ENCODE measurements around the gene NR2F6.

The NR2F6 gene

GRCh38 chr19:17264641-17264979 lies 18.9 kb upstream of the NR2F6 start, which contains the start of gene USHBP1:
TSS of gene USHBP1 (minus strand) at chr19:17264745. CDS start at chr19:17264299, 446 bp downstream.
- Histone ChIP-seq H3K36me3 (ENCODE audit: control insufficient read depth, insufficient read depth, low read length) (0 out of 2 replicates have a peak, but pooled peaks cover 3% of the 10 kb centered on the region), H3K27me3 (ENCODE audit: control insufficient read depth, insufficient read depth, low read length) (no peaks in the 10 kb centered on the region), H3K4me1 (ENCODE audit: control insufficient read depth, insufficient read depth, low read length) (0 out of 2 replicates have a peak, but pooled peaks cover 2% of the 10 kb centered on the region), H3K4me3 (ENCODE audit: low read length) (no peak within 1 kb of the TSS), H3K27ac (ENCODE audit: low read length) (no peak within 1 kb of the TSS), H3K9me3 (ENCODE audit: control insufficient read depth, insufficient read depth, low read length) (peaks cover under 1% of the 10 kb centered on the region)
- no CpG with 5 or more reads among the region's 5 CpGs for WGBS (ENCODE audit: insufficient coverage, insufficient read length)
- no peak for DNase-seq (ENCODE audit: low read depth, low spot score)

GRCh38 chr19:17263712-17264640 lies 18.3 kb upstream of the NR2F6 start:
- no CpG with 5 or more reads among the region's 23 CpGs for WGBS (ENCODE audit: insufficient coverage, insufficient read length)
- H3K27ac ChIP-seq (ENCODE audit: low read length) = no peak overlapping the region
- peaks cover 4% of the 10 kb centered on the region for H3K9me3 ChIP-seq (ENCODE audit: control insufficient read depth, insufficient read depth, low read length)
- H3K36me3 ChIP-seq (ENCODE audit: control insufficient read depth, insufficient read depth, low read length) = peaks cover 6% of the 10 kb centered on the region; the same call in 1 of the 2 replicates
- H3K4me1 ChIP-seq (ENCODE audit: control insufficient read depth, insufficient read depth, low read length) = 0 out of 2 replicates have a peak, but pooled peaks cover 2% of the 10 kb centered on the region
- no peaks in the 10 kb centered on the region for H3K27me3 ChIP-seq (ENCODE audit: control insufficient read depth, insufficient read depth, low read length)
- DNase-seq (ENCODE audit: low read depth, low spot score) = no peak
- H3K4me3 ChIP-seq (ENCODE audit: low read length) = no peak overlapping the region

GRCh38 chr19:17262557-17262956 lies 16.8 kb upstream of the NR2F6 start:
- no CpG with 5 or more reads among the region's 16 CpGs for WGBS (ENCODE audit: insufficient coverage, insufficient read length)
- peaks cover 12% of the 10 kb centered on the region for H3K36me3 ChIP-seq (ENCODE audit: control insufficient read depth, insufficient read depth, low read length)
- H3K27ac ChIP-seq (ENCODE audit: low read length) = no peak overlapping the region
- H3K4me3 ChIP-seq (ENCODE audit: low read length) = no peak overlapping the region
- 0 out of 2 replicates have a peak, but pooled peaks cover 2% of the 10 kb centered on the region for H3K4me1 ChIP-seq (ENCODE audit: control insufficient read depth, insufficient read depth, low read length)
- H3K9me3 ChIP-seq (ENCODE audit: control insufficient read depth, insufficient read depth, low read length) = peaks cover 4% of the 10 kb centered on the region
- H3K27me3 ChIP-seq (ENCODE audit: control insufficient read depth, insufficient read depth, low read length) = no peaks in the 10 kb centered on the region
- no peak for DNase-seq (ENCODE audit: low read depth, low spot score)

GRCh38 chr19:17260842-17261325 lies 15.2 kb upstream of the NR2F6 start:
- H3K4me3 ChIP-seq (ENCODE audit: low read length) = no peak overlapping the region

DNA sequence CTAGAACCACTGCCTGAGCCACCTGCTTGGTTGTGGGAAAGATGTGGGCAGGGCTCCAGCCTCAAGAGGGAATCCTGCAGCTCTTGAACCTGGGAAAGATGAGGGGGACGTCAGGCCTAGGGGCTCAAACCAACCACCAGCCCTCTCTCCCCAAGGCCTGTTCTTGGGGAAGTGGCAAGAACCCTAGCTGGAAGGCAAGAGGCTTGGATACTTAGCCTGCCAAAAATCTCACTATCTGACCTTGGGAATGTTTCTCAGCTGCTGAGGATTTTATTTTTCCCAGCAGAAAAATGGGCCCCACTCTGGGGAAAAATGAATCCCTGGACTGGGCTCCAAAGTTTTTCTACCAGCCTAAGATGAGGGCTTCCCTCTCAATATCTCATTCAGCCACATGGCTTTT lies 14.2 kb upstream of the NR2F6 start:
- Histone ChIP-seq H3K36me3 (ENCODE audit: control insufficient read depth, insufficient read depth, low read length) (peaks cover 12% of the 10 kb centered on the region), H3K9me3 (ENCODE audit: control insufficient read depth, insufficient read depth, low read length) (peaks cover 5% of the 10 kb centered on the region), H3K27ac (ENCODE audit: low read length) (no peak overlapping the region), H3K4me3 (ENCODE audit: low read length) (no peak overlapping the region), H3K27me3 (ENCODE audit: control insufficient read depth, insufficient read depth, low read length) (no peaks in the 10 kb centered on the region), H3K4me1 (ENCODE audit: control insufficient read depth, insufficient read depth, low read length) (0 out of 2 replicates have a peak, but pooled peaks cover 2% of the 10 kb centered on the region)
- no CpG with 5 or more reads among the region's 1 CpG for WGBS (ENCODE audit: insufficient coverage, insufficient read length)
- no peak for DNase-seq (ENCODE audit: low read depth, low spot score)

More at GRCh38 chr19:17260842-17261325, 15.2 kb upstream of the NR2F6 start:
- Histone ChIP-seq H3K27me3 (ENCODE audit: control insufficient read depth, insufficient read depth, low read length) (no peaks in the 10 kb centered on the region), H3K27ac (ENCODE audit: low read length) (no peak overlapping the region), H3K4me1 (ENCODE audit: control insufficient read depth, insufficient read depth, low read length) (0 out of 2 replicates have a peak, but pooled peaks cover 2% of the 10 kb centered on the region), H3K36me3 (ENCODE audit: control insufficient read depth, insufficient read depth, low read length) (peaks cover 12% of the 10 kb centered on the region), H3K9me3 (ENCODE audit: control insufficient read depth, insufficient read depth, low read length) (peaks cover 5% of the 10 kb centered on the region)
- WGBS (ENCODE audit: insufficient coverage, insufficient read length) = no CpG with 5 or more reads among the region's 15 CpGs
- DNase-seq (ENCODE audit: low read depth, low spot score) = peak; percentile 88

DNA sequence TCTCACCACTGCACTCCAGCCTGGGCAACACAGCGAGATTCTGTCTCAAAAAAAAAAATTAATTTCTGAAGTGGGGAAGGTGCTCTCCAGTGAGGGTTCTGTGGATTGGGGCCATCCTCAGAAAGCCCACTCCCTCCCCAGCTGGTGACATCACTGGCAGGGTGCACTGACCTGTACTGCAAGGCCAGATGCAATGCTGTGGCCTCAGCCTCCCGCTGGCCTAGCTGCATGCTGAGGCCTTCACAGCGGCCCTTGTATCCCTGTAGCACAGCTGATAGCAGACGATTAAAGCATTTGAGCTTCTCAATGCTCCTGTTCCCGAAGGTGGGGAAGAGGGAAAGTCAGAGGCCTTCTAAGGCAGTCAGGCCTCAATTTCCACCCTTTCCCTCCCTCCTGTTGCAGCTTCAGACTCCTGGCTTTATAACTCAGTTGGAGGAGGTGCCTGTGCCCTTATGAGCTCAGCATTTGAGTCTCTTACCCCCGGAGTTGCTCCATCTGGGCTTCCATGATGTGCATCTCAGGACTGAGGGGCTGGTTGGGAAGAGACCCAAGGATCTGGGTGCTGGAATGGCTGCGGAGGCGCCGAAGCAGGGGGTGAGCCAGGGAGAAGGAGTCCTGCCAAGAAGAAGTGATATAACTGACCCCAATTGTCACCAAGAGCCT lies 13.5 kb upstream of the NR2F6 start:
- peaks cover 12% of the 10 kb centered on the region for H3K36me3 ChIP-seq (ENCODE audit: control insufficient read depth, insufficient read depth, low read length)
- no CpG with 5 or more reads among the region's 9 CpGs for WGBS (ENCODE audit: insufficient coverage, insufficient read length)
- no peak for DNase-seq (ENCODE audit: low read depth, low spot score)
- no peaks in the 10 kb centered on the region for H3K27me3 ChIP-seq (ENCODE audit: control insufficient read depth, insufficient read depth, low read length)
- no peaks in the 10 kb centered on the region for H3K4me1 ChIP-seq (ENCODE audit: control insufficient read depth, insufficient read depth, low read length)
- H3K9me3 ChIP-seq (ENCODE audit: control insufficient read depth, insufficient read depth, low read length) = peaks cover 5% of the 10 kb centered on the region
- no peak overlapping the region for H3K27ac ChIP-seq (ENCODE audit: low read length)
- H3K4me3 ChIP-seq (ENCODE audit: low read length) = no peak overlapping the region

GRCh38 chr19:17256130-17256529 lies 10.4 kb upstream of the NR2F6 start:
- H3K4me1 ChIP-seq (ENCODE audit: control insufficient read depth, insufficient read depth, low read length) = no peaks in the 10 kb centered on the region
- no peak for DNase-seq (ENCODE audit: low read depth, low spot score)
- no peak overlapping the region for H3K4me3 ChIP-seq (ENCODE audit: low read length)
- no peak overlapping the region for H3K27ac ChIP-seq (ENCODE audit: low read length)
- peaks cover 12% of the 10 kb centered on the region for H3K36me3 ChIP-seq (ENCODE audit: control insufficient read depth, insufficient read depth, low read length)
- WGBS (ENCODE audit: insufficient coverage, insufficient read length) = no CpG with 5 or more reads among the region's 3 CpGs
- peaks cover 5% of the 10 kb centered on the region for H3K9me3 ChIP-seq (ENCODE audit: control insufficient read depth, insufficient read depth, low read length)
- H3K27me3 ChIP-seq (ENCODE audit: control insufficient read depth, insufficient read depth, low read length) = no peaks in the 10 kb centered on the region

GRCh38 chr19:17255150-17255621 lies 9.5 kb upstream of the NR2F6 start:
- WGBS (ENCODE audit: insufficient coverage, insufficient read length) = no CpG with 5 or more reads among the region's 18 CpGs
- H3K36me3 ChIP-seq (ENCODE audit: control insufficient read depth, insufficient read depth, low read length) = peaks cover 12% of the 10 kb centered on the region
- no peak overlapping the region for H3K27ac ChIP-seq (ENCODE audit: low read length)
- no peaks in the 10 kb centered on the region for H3K27me3 ChIP-seq (ENCODE audit: control insufficient read depth, insufficient read depth, low read length)
- H3K9me3 ChIP-seq (ENCODE audit: control insufficient read depth, insufficient read depth, low read length) = peaks cover 5% of the 10 kb centered on the region
- no peak for DNase-seq (ENCODE audit: low read depth, low spot score)
- no peaks in the 10 kb centered on the region for H3K4me1 ChIP-seq (ENCODE audit: control insufficient read depth, insufficient read depth, low read length)
- H3K4me3 ChIP-seq (ENCODE audit: low read length) = no peak overlapping the region

DNA sequence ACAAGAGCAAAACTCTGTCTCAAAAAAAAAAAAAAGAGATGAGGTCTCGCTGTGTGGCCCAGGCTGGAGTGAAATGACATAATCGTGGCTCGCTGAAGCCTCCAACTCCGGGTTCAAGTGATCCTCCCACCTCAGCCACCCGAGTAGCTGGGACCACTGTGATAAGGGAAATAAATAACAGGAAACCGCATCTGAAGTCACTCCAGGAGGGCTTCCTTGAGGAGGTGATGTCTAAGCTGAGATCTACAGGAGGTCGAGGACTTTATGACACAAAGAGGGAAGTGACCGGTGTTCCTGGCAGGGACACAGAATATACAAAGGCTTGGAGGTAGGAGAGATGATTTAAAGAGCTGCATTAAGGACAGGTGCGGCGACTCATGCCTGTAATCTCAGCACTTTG lies 8.9 kb upstream of the NR2F6 start:
- Histone ChIP-seq H3K9me3 (ENCODE audit: control insufficient read depth, insufficient read depth, low read length) (peaks cover 5% of the 10 kb centered on the region), H3K4me3 (ENCODE audit: low read length) (no peak overlapping the region), H3K27me3 (ENCODE audit: control insufficient read depth, insufficient read depth, low read length) (no peaks in the 10 kb centered on the region), H3K4me1 (ENCODE audit: control insufficient read depth, insufficient read depth, low read length) (no peaks in the 10 kb centered on the region), H3K27ac (ENCODE audit: low read length) (no peak overlapping the region), H3K36me3 (ENCODE audit: control insufficient read depth, insufficient read depth, low read length) (peaks cover 10% of the 10 kb centered on the region)
- no CpG with 5 or more reads among the region's 10 CpGs for WGBS (ENCODE audit: insufficient coverage, insufficient read length)
- no peak for DNase-seq (ENCODE audit: low read depth, low spot score)

GRCh38 chr19:17249887-17250548 lies 4.3 kb upstream of the NR2F6 start:
- Histone ChIP-seq H3K36me3 (ENCODE audit: control insufficient read depth, insufficient read depth, low read length) (no peaks in the 10 kb centered on the region), H3K27me3 (ENCODE audit: control insufficient read depth, insufficient read depth, low read length) (no peaks in the 10 kb centered on the region), H3K4me3 (ENCODE audit: low read length) (no peak overlapping the region), H3K27ac (ENCODE audit: low read length) (no peak overlapping the region), H3K4me1 (ENCODE audit: control insufficient read depth, insufficient read depth, low read length) (peaks cover 10% of the 10 kb centered on the region), H3K9me3 (ENCODE audit: control insufficient read depth, insufficient read depth, low read length) (no peaks in the 10 kb centered on the region)
- DNase-seq (ENCODE audit: low read depth, low spot score) = no peak
- no CpG with 5 or more reads among the region's 15 CpGs for WGBS (ENCODE audit: insufficient coverage, insufficient read length)

Measured in iPS DF 6.9 (cell line).